Measurements from ENCODE around the gene GLUD1.
"Not testable (repeated sequence)": the region's sequence is repeated elsewhere in the genome, so short reads cannot be mapped to it uniquely, and the experiment has no call there.

- TF ChIP-seq CTCF (conservative IDR thresholded peaks at IDR 0.05; ENCODE audit: low read length); EZH2phosphoT487 (IDR thresholded peaks at IDR 0.05; ENCODE audit: borderline replicate concordance, low read depth, low read length): not testable (repeated sequence)
These were observed 64.2 kb downstream of the GLUD1 start for GRCh38 chr10:87030419-87030818.
